Mucosa of descending colon (tissue), 3 donors: Measurements from ENCODE around the gene HES2. TPM values are rescaled to one million over a fixed set of nuclear protein-coding genes. Genes with fewer than 3 reads are reported as not detected.

Experiments used
- ATAC-seq: fragments of 200-7000 bp; cut with Tn5 transposase; one replicate; pipeline ENCODE4 v1.9.1; 2020; ENCODE audit warnings: mild to moderate bottlenecking, moderate library complexity
- DNase-seq, 3 donors: peaks; one replicate each; pipeline ENCODE4 v3.0.0-alpha.2; 2020
- H3K36me3 ChIP-seq: fragments of 200-600 bp; one replicate; pipeline ENCODE4 v1.8.0; 2021; ENCODE audit warnings: low read depth, mild to moderate bottlenecking
- H3K4me1 ChIP-seq: fragments of 200-600 bp; one replicate; pipeline ENCODE4 v1.8.0; 2021; ENCODE audit warnings: low read depth, mild to moderate bottlenecking
- H3K4me3 ChIP-seq: fragments of 200-600 bp; one replicate; pipeline ENCODE4 v1.8.0; 2021; ENCODE audit warnings: mild to moderate bottlenecking
- H3K9me3 ChIP-seq: fragments of 200-600 bp; one replicate; pipeline ENCODE4 v1.8.0; 2021; ENCODE audit warnings: mild to moderate bottlenecking
- CTCF ChIP-seq: fragments of 200-600 bp; IDR thresholded peaks from one replicate; pipeline ENCODE4 v1.8.0; 2022; ENCODE audit warnings: antibody characterized with exemption, mild to moderate bottlenecking
- intact Hi-C, 2 donors: fragments of 100-400 bp; cut with DNase I in 1 of 2; cut with micrococcal nuclease in 1 of 2; formaldehyde crosslinking; loops; one replicate each; pipeline versions ENCODE4 v1.11.0 to v1.11.1; 2022; cut with DNase I, micrococcal nuclease
- total RNA-seq, 3 donors: library from RNA; stranded (reverse); fragmentation: NEBNext Ultra II Directional in 2 of 3; extraction: Animal tissue kit (Norgen Biotek cat#: 25700) in 2 of 3; gene quantifications; one replicate each; pipeline versions ENCODE4 v1.2.1 to v1.2.4, GENCODE V29; 2021 to 2023
- donor health status: DM: no; HTN: no; CAD: no; lungs with moderate emphysema.
- donor health status: DM: no; HTN: no; CAD: no.
- donor health status: DM: no; HTN: yes; CAD: no.

Gene HES2
- total RNA-seq, 3 donors from 2014 or later = 8.6 to 23.0 (median 22.4) TPM

- Histone ChIP-seq H3K4me3 (peak overlapping the region; percentile 4), H3K36me3 (no peaks in the 10 kb centered on the region), H3K9me3 (no peaks in the 10 kb centered on the region), H3K4me1 (peaks cover 54% of the 10 kb centered on the region)
- ATAC-seq (peak; percentile 15), DNase-seq (no peak)
- intact Hi-C loops = no loop called here
- no peak for TF ChIP-seq CTCF
These were observed 319 bp downstream of the HES2 start for GRCh38 chr1:6419397-6419803.

DNA sequence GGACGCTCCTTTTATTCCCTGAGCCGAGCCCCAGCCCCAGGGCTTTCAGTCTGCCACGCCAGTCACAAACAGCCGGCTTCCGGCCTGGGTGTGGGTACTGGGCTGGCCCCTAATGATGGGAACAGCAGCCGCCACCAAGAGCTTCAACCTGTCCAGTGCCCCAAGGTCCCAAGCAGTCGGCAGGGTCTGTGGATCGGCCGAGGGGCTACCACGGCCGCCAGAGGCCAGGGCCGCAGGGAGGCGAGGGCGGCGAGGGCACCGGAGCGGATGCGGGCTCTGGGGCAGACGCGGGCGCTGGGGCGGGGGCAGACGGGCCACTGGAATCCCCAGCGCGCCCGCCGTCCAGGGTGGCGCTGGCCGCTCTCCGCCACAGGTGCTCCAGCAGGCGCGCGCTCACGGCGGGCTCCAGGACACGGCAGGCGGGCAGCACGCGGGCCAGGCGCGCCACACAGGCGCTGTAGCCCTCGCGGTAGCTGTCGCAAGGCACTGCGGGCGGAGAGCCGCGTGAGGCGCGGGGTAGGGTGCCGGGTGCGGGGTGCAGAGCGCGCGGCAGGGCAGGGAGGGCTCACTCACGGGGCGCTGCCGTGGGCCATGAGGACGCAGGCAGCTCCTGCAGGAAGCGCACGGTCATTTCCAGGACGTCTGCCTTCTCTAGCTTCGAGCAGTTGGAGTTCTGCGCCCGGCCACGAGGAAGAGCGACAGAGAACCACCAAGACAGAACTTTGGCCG is 887 bp downstream of the HES2 start:
- ATAC-seq = peak; percentile 39
- Histone ChIP-seq H3K4me3 (peak overlapping the region; percentile 4), H3K36me3 (no peaks in the 10 kb centered on the region), H3K4me1 (peaks cover 49% of the 10 kb centered on the region), H3K9me3 (no peaks in the 10 kb centered on the region)
- no peak for TF ChIP-seq CTCF
- intact Hi-C loops = no loop called here
- DNase-seq = peak; percentile 42 to 64 (median 63)

DNA sequence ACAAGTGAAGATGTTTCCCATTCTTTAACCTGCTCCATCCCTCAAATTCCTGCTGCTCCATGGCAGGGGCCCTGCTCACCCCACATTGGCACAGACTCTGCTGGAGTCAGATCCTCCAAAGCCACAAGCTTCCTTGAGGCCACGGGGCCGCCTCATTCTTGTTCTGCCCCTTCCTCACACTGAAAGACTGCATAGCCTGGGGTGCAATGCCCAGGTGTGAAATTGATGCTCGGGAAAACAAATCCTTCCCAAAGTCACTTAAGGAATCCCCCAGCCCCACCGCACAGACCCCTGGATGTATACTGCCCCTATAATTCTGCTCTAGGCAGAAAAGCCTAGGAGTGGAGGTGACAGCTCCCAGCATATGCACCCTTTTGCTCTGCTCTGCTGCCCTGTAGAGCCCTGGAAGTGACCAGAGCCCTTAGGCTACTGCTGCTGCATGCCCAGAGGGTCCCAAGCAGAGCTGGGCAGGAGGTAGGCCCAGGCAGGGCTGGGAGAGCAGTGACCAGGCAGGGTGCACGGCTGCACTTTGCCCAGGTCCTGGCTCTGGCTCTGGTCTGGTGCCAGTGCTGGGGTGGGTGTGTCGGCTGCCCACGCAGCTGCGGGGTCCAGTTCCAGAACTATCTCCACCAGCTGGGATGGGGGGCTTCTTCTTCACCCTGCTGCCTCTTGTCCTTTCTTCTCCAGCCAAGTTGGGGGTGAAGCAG is 1.6 kb downstream of the HES2 start:
- peak; percentile 21 for ATAC-seq
- Histone ChIP-seq H3K4me1 (peaks cover 50% of the 10 kb centered on the region), H3K9me3 (no peaks in the 10 kb centered on the region), H3K4me3 (no peak overlapping the region), H3K36me3 (no peaks in the 10 kb centered on the region)
- DNase-seq = peak; percentile 61 to 72 (median 65)
- no peak for TF ChIP-seq CTCF
- intact Hi-C loops = no loop called here

DNA sequence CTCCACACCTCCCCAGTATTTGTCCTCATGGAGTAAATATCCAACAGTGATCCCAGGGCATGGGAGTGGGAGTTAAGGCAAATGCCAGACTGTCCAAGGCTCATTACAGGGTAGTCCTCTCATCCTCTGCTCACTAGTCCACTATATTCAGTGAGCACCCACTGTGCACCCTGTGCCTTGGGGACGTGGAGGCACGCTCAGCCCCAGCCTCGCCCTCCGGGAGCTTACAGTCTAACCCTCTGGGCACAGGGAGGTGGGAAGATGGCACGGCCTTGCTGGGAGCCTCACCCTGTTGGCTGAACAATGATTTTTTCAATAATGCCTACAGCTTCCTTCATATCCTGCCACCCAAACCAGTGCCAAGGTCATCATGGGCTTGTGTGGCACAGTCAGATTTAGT is 2.8 kb downstream of the HES2 start:
- no peaks in the 10 kb centered on the region for H3K9me3 ChIP-seq
- intact Hi-C loops = no loop called here
- no peak for TF ChIP-seq CTCF
- H3K36me3 ChIP-seq = no peaks in the 10 kb centered on the region
- ATAC-seq = no peak
- peaks cover 53% of the 10 kb centered on the region for H3K4me1 ChIP-seq
- no peak overlapping the region for H3K4me3 ChIP-seq
- DNase-seq = no peak

GRCh38 chr1:6416295-6416656 is 3.4 kb downstream of the HES2 start:
- H3K4me3 ChIP-seq = no peak overlapping the region
- H3K4me1 ChIP-seq = peaks cover 53% of the 10 kb centered on the region
- ATAC-seq (no peak), DNase-seq (peak in 1 of 3 donors; percentile 46)
- no peaks in the 10 kb centered on the region for H3K9me3 ChIP-seq
- no peaks in the 10 kb centered on the region for H3K36me3 ChIP-seq
- no peak for TF ChIP-seq CTCF
- intact Hi-C loops = no loop called here
